Caco-2 (cell line): ENCODE data around the gene OR2L5. TPM values are rescaled to one million over a fixed set of nuclear protein-coding genes. Genes with fewer than 3 reads are reported as not detected.

Source experiments
- BruUV-seq: library from RNA; stranded (reverse); fragments of 400-500 nt; replicated peaks from 2 replicates; lab custom pipeline; 2021; lab: Mats Ljungman, UMichigan
- CTCF ChIA-PET: fragments of 300-600 bp; sonication (Branson Sonifier 250); formaldehyde crosslinking; loops from one replicate; lab custom pipeline; 2022; ENCODE audit warnings: antibody characterized with exemption; lab: Charles Lee
- POLR2A ChIA-PET: fragments of 300-600 bp; sonication (Branson Sonifier 250); formaldehyde crosslinking; loops from one replicate; lab custom pipeline; 2022; ENCODE audit warnings: antibody characterized with exemption; lab: Charles Lee
- DNase-seq, 2 experiments: peaks; one replicate each; pipeline versions ENCODE4 v3.0.0 to v3.0.0-alpha.2; 2020 to 2022
- H3K27me3 ChIP-seq: replicated peaks from 2 replicates; pipeline ENCODE4 v1.6.0; 2011; ENCODE audit warnings: low read length; ENCODE audit not compliant: control insufficient read depth, insufficient read depth
- H3K36me3 ChIP-seq: 2 replicates; pipeline ENCODE4 v1.5.1; 2011; ENCODE audit warnings: low read length; ENCODE audit not compliant: control insufficient read depth, insufficient read depth
- H3K4me1 ChIP-seq: fragments of 250-450 bp; sonication (Bioruptor Pico); 2 replicates; pipeline ENCODE4 v1.5.1; 2020; ENCODE audit warnings: mild to moderate bottlenecking
- H3K4me3 ChIP-seq: 2 replicates; pipeline ENCODE4 v1.5.1; 2011; ENCODE audit warnings: low read depth, mild to moderate bottlenecking, control low read depth, low read length
- H3K9me3 ChIP-seq: fragments of 250-450 bp; sonication (Bioruptor Pico); 2 replicates; pipeline ENCODE4 v1.5.1; 2020; ENCODE audit warnings: mild to moderate bottlenecking, moderate library complexity
- H3K27ac Mint-ChIP-seq: one replicate; pipeline ENCODE4 v1.8.0; 2022; ENCODE audit warnings: mixed read lengths; ENCODE audit not compliant: unreplicated experiment
- H3K27me3 Mint-ChIP-seq: one replicate; pipeline ENCODE4 v1.8.0; 2022; ENCODE audit warnings: mixed read lengths; ENCODE audit not compliant: insufficient read depth, unreplicated experiment
- H3K36me3 Mint-ChIP-seq: one replicate; pipeline ENCODE4 v1.8.0; 2022; ENCODE audit warnings: mild to moderate bottlenecking, mixed read lengths; ENCODE audit not compliant: insufficient read depth, unreplicated experiment
- H3K4me1 Mint-ChIP-seq: one replicate; pipeline ENCODE4 v1.8.0; 2022; ENCODE audit warnings: low read depth, mixed read lengths; ENCODE audit not compliant: unreplicated experiment
- H3K4me3 Mint-ChIP-seq: one replicate; pipeline ENCODE4 v1.8.0; 2022; ENCODE audit warnings: mild to moderate bottlenecking, moderate library complexity, mixed read lengths; ENCODE audit not compliant: unreplicated experiment
- H3K9me3 Mint-ChIP-seq: one replicate; pipeline ENCODE4 v1.8.0; 2022; ENCODE audit warnings: mixed read lengths; ENCODE audit not compliant: unreplicated experiment
- CTCF ChIP-seq, 2 experiments: fragments of 200-600 bp in 1 of 2; IDR thresholded peaks; 1 replicate in 1 of 2; 2 replicates in 1 of 2; pipeline versions ENCODE4 v1.5.1 to v1.8.0; 2011 to 2022; ENCODE audit warnings: antibody characterized with exemption in 1 of 2, control low read depth in 1 of 2, inconsistent platforms in 1 of 2, low read depth in 1 of 2, low read length in 1 of 2, mild to moderate bottlenecking in 1 of 2, moderate library complexity in 1 of 2; ENCODE audit not compliant: insufficient read depth in 1 of 2, severe bottlenecking in 1 of 2, unreplicated experiment in 1 of 2
- intact Hi-C: fragments of 100-400 bp; cut with micrococcal nuclease; formaldehyde crosslinking; loops from one replicate; pipeline ENCODE4 v1.10.0; 2022; ENCODE audit not compliant: unreplicated experiment
- total RNA-seq: library from RNA; stranded (reverse); gene quantifications from 2 replicates; pipeline ENCODE4 v1.2.3, GENCODE V29; 2022

OR2L5 gene
- total RNA-seq, 1 experiment from 2014 or later = not detected

GRCh38 chr1:247992986-247993385 is 20.5 kb upstream of the OR2L5 start:
- no peaks in the 10 kb centered on the region for H3K36me3 Mint-ChIP-seq
- H3K27me3 Mint-ChIP-seq = no peaks in the 10 kb centered on the region
- no peak overlapping the region for H3K4me3 Mint-ChIP-seq
- DNase-seq = no peak
- no peak overlapping the region for H3K27ac Mint-ChIP-seq
- H3K9me3 Mint-ChIP-seq = peaks cover 31% of the 10 kb centered on the region
- Histone ChIP-seq H3K4me1 (no peaks in the 10 kb centered on the region), H3K27me3 (no peaks in the 10 kb centered on the region), H3K4me3 (no peak overlapping the region), H3K36me3 (no peaks in the 10 kb centered on the region), H3K9me3 (no peaks in the 10 kb centered on the region)
- intact Hi-C loops = no loop called here
- H3K4me1 Mint-ChIP-seq = no peaks in the 10 kb centered on the region
- CTCF ChIA-PET = no interaction called here
- no peak for TF ChIP-seq CTCF (IDR thresholded peaks at IDR 0.05; ENCODE audit: insufficient read depth in 1 of 2, low read depth in 1 of 2, low read length in 1 of 2, severe bottlenecking in 1 of 2, unreplicated experiment in 1 of 2)
- BruUV-seq = no TSS peak
- POLR2A ChIA-PET = no interaction called here

- no peaks in the 10 kb centered on the region for H3K36me3 ChIP-seq
- H3K9me3 ChIP-seq = no peaks in the 10 kb centered on the region
- Mint-ChIP-seq H3K4me1 (no peaks in the 10 kb centered on the region), H3K27me3 (no peaks in the 10 kb centered on the region), H3K9me3 (peaks cover 33% of the 10 kb centered on the region), H3K36me3 (no peaks in the 10 kb centered on the region), H3K27ac (no peak overlapping the region), H3K4me3 (no peak overlapping the region)
- intact Hi-C loops = no loop called here
- TF ChIP-seq CTCF (IDR thresholded peaks at IDR 0.05; ENCODE audit: insufficient read depth in 1 of 2, low read depth in 1 of 2, low read length in 1 of 2, severe bottlenecking in 1 of 2, unreplicated experiment in 1 of 2) = no peak
- no peak overlapping the region for H3K4me3 ChIP-seq
- no peaks in the 10 kb centered on the region for H3K27me3 ChIP-seq
- no peak for DNase-seq
- no TSS peak for BruUV-seq
- CTCF ChIA-PET = no interaction called here
- POLR2A ChIA-PET = no interaction called here
- no peaks in the 10 kb centered on the region for H3K4me1 ChIP-seq
These were observed 14.6 kb upstream of the OR2L5 start for GRCh38 chr1:247998811-247999210.

GRCh38 chr1:248000169-248000568 is 13.3 kb upstream of the OR2L5 start:
- DNase-seq = no peak
- Histone ChIP-seq H3K4me1 (no peaks in the 10 kb centered on the region), H3K36me3 (no peaks in the 10 kb centered on the region), H3K27me3 (no peaks in the 10 kb centered on the region), H3K9me3 (no peaks in the 10 kb centered on the region), H3K4me3 (no peak overlapping the region)
- no peaks in the 10 kb centered on the region for H3K36me3 Mint-ChIP-seq
- POLR2A ChIA-PET = no interaction called here
- H3K9me3 Mint-ChIP-seq = peaks cover 26% of the 10 kb centered on the region
- H3K4me3 Mint-ChIP-seq = no peak overlapping the region
- CTCF ChIA-PET = no interaction called here
- intact Hi-C loops = no loop called here
- no peak overlapping the region for H3K27ac Mint-ChIP-seq
- BruUV-seq = no TSS peak
- H3K4me1 Mint-ChIP-seq = no peaks in the 10 kb centered on the region
- no peak for TF ChIP-seq CTCF (IDR thresholded peaks at IDR 0.05; ENCODE audit: insufficient read depth in 1 of 2, low read depth in 1 of 2, low read length in 1 of 2, severe bottlenecking in 1 of 2, unreplicated experiment in 1 of 2)
- no peaks in the 10 kb centered on the region for H3K27me3 Mint-ChIP-seq
